Thyroid gland (tissue), 4 donors: ENCODE data around the gene GPR143. TPM values are rescaled to one million over a fixed set of nuclear protein-coding genes. Genes with fewer than 3 reads are reported as not detected.

Experiments used
- DNase-seq, 2 donors: peaks; one replicate each; pipeline ENCODE4 v3.0.0-alpha.2; 2019
- H3K27ac ChIP-seq, 3 donors: fragments of 200-600 bp; sonication (generic); 1 replicate in 2 of 3; 2 replicates in 1 of 3; pipeline ENCODE4 v1.5.1; 2016 to 2019; ENCODE audit warnings: mild to moderate bottlenecking in 1 of 3, moderate library complexity in 1 of 3
- H3K27me3 ChIP-seq: fragments of 200-600 bp; sonication (generic); one replicate; pipeline ENCODE4 v1.5.1; 2019
- H3K36me3 ChIP-seq, 2 donors: fragments of 200-600 bp; sonication (generic); one replicate each; pipeline ENCODE4 v1.5.1; 2016 to 2019
- H3K4me1 ChIP-seq, 2 donors: fragments of 200-600 bp; sonication (generic); one replicate each; pipeline ENCODE4 v1.5.1; 2017 to 2019
- H3K4me3 ChIP-seq, 3 donors: fragments of 200-600 bp; sonication (generic); replicated peaks in 1 of 3; 1 replicate in 2 of 3; 2 replicates in 1 of 3; pipeline ENCODE4 v1.5.1; 2016; ENCODE audit warnings: mild to moderate bottlenecking in 1 of 3
- H3K9me3 ChIP-seq: fragments of 200-600 bp; sonication (generic); one replicate; pipeline ENCODE4 v1.5.1; 2017
- CTCF ChIP-seq, 6 experiments: fragments of 200-600 bp in 3 of 6; fragments of 450-650 bp in 3 of 6; sonication (generic) in 3 of 6; IDR thresholded peaks; one replicate each; pipeline ENCODE4 v1.5.1; 2016 to 2019; ENCODE audit warnings: antibody characterized with exemption in 6 of 6, mild to moderate bottlenecking in 2 of 6, inconsistent platforms in 1 of 6, moderate library complexity in 1 of 6
- POLR2A ChIP-seq, 2 donors: fragments of 450-650 bp; IDR thresholded peaks; one replicate each; pipeline ENCODE4 v1.6.1; 2017; ENCODE audit warnings: antibody characterized with exemption in 2 of 2, mild to moderate bottlenecking in 2 of 2, moderate library complexity in 1 of 2
- WGBS, 2 donors: methylation state at CpG; one replicate each; pipeline ENCODE4 v1.1.5; 2017; 5-methylcytosine and 5-hydroxymethylcytosine counted together
- intact Hi-C: fragments of 100-400 bp; cut with DNase I; formaldehyde crosslinking; loops from one replicate; pipeline ENCODE4 v1.15.1; 2023
- total RNA-seq, 4 donors: library from RNA; depleted of rRNA; stranded (reverse); fragments of >200 nt; gene quantifications; one replicate each; pipeline ENCODE4 v1.2.3, GENCODE V29; 2016

The GPR143 gene
- total RNA-seq, 4 donors from 2014 or later: 1.7 to 4.9 (median 3.4) TPM

GRCh38 chrX:9788911-9789310 is 23.3 kb upstream of the GPR143 start:
- intact Hi-C loops: loop anchor here (10.0 kb wide), 1 partner anchor 336 kb away; no protein-coding TSS in a partner anchor
- no peaks in the 10 kb centered on the region for H3K9me3 ChIP-seq
- 8 to 52% methylated on average over 2 of the region's 2 CpGs for whole genome bisulfite sequencing, 2 donors
- H3K4me3 ChIP-seq: no peak overlapping the region
- no peaks in the 10 kb centered on the region for H3K36me3 ChIP-seq
- no peak overlapping the region for H3K27ac ChIP-seq
- peak; percentile 49 to 65 for DNase-seq
- peaks cover 9 to 13% of the 10 kb centered on the region in 2 donors for H3K4me1 ChIP-seq
- TF ChIP-seq CTCF (IDR thresholded peaks at IDR 0.05) (no peak), POLR2A (IDR thresholded peaks at IDR 0.05) (no peak)
- no peaks in the 10 kb centered on the region for H3K27me3 ChIP-seq

GRCh38 chrX:9786798-9787635 is 21.4 kb upstream of the GPR143 start:
- TF ChIP-seq CTCF (IDR thresholded peaks at IDR 0.05) (no peak), POLR2A (IDR thresholded peaks at IDR 0.05) (no peak)
- Histone ChIP-seq H3K36me3 (no peaks in the 10 kb centered on the region), H3K9me3 (no peaks in the 10 kb centered on the region), H3K27ac (no peak overlapping the region), H3K4me3 (peak overlapping the region in 1 of 3 donors; percentile 37), H3K4me1 (peaks cover 9 to 13% of the 10 kb centered on the region in 2 donors), H3K27me3 (no peaks in the 10 kb centered on the region)
- WGBS, 2 donors: 22 to 24% methylated on average over 7 to 14 of the region's 45 CpGs
- intact Hi-C loops: loop anchor here (10.0 kb wide), 1 partner anchor 338 kb away; no protein-coding TSS in a partner anchor
- DNase-seq: peak; percentile 35 to 46

- Histone ChIP-seq H3K9me3 (no peaks in the 10 kb centered on the region), H3K4me3 (peak within 1 kb of the TSS in 1 of 3 donors; percentile 37), H3K27ac (no peak within 1 kb of the TSS), H3K4me1 (peaks cover 9 to 13% of the 10 kb centered on the region in 2 donors), H3K27me3 (no peaks in the 10 kb centered on the region), H3K36me3 (no peaks in the 10 kb centered on the region)
- DNase-seq: peak; percentile 45 to 47
- no CpG with 5 or more reads among the region's 132 CpGs for WGBS, 2 donors
- intact Hi-C loops: loop anchor here (10.0 kb wide), 1 partner anchor 339 kb away; no protein-coding TSS in a partner anchor
- TF ChIP-seq CTCF (IDR thresholded peaks at IDR 0.05) (no peak), POLR2A (IDR thresholded peaks at IDR 0.05) (peak in 1 of 2 donors; percentile 31)
Observed at GRCh38 chrX:9785944-9786797, 20.5 kb upstream of the GPR143 start, which contains the start of gene SHROOM2. Gene SHROOM2, plus strand, starts transcription at chrX:9786429. Its CDS starts 117 bp downstream, at chrX:9786546.

GRCh38 chrX:9785254-9785943 is 19.8 kb upstream of the GPR143 start:
- no peak overlapping the region for H3K27ac ChIP-seq
- TF ChIP-seq POLR2A (IDR thresholded peaks at IDR 0.05) (no peak), CTCF (IDR thresholded peaks at IDR 0.05) (no peak)
- no peaks in the 10 kb centered on the region for H3K36me3 ChIP-seq
- peak in 1 of 2 donors; percentile 1 for DNase-seq
- 57 to 100% methylated on average over 1 to 5 of the region's 58 CpGs for WGBS, 2 donors
- peak overlapping the region in 1 of 3 donors; percentile 37 for H3K4me3 ChIP-seq
- H3K9me3 ChIP-seq: no peaks in the 10 kb centered on the region
- peaks cover 9 to 13% of the 10 kb centered on the region in 2 donors for H3K4me1 ChIP-seq
- intact Hi-C loops: loop anchor here (10.0 kb wide), 1 partner anchor 339 kb away; no protein-coding TSS in a partner anchor
- H3K27me3 ChIP-seq: no peaks in the 10 kb centered on the region
